Measurements from ENCODE around the gene TSPAN14. TPM values are rescaled to one million over a fixed set of nuclear protein-coding genes. Genes with fewer than 3 reads are reported as not detected.

Gene TSPAN14
- total RNA-seq, 2 donors from 2014 or later: 121 to 123 TPM

DNA sequence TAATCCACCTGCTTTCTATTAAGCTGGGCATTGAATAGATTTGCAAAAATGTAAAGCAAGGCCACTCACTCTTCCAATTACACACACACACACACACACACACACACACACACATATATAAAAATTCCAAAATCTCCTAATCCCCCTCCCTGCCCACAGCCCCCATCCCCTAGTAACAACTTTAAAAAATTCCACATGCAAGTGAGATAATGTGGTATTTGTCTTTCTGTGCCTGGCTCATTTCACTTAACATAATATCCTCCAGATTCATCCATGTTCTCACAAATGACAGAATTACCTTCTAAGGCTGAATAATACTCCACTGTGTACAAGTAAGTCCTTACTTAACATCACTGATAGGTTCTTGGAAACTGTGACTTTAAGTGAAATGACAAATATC, 107.8 kb downstream of the TSPAN14 start:
- TF ChIP-seq, protein P1, sequence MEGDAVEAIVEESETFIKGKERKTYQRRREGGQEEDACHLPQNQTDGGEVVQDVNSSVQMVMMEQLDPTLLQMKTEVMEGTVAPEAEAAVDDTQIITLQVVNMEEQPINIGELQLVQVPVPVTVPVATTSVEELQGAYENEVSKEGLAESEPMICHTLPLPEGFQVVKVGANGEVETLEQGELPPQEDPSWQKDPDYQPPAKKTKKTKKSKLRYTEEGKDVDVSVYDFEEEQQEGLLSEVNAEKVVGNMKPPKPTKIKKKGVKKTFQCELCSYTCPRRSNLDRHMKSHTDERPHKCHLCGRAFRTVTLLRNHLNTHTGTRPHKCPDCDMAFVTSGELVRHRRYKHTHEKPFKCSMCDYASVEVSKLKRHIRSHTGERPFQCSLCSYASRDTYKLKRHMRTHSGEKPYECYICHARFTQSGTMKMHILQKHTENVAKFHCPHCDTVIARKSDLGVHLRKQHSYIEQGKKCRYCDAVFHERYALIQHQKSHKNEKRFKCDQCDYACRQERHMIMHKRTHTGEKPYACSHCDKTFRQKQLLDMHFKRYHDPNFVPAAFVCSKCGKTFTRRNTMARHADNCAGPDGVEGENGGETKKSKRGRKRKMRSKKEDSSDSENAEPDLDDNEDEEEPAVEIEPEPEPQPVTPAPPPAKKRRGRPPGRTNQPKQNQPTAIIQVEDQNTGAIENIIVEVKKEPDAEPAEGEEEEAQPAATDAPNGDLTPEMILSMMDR (conservative IDR thresholded peaks at IDR 0.05): no peak
- H3K36me3 ChIP-seq (ENCODE audit: control insufficient read depth, insufficient read depth, low read length): no peaks in the 10 kb centered on the region
- no peaks in the 10 kb centered on the region for H3K9me3 ChIP-seq (ENCODE audit: control insufficient read depth, low read length)
- no peak overlapping the region for H3K9ac ChIP-seq (ENCODE audit: extremely low read depth, low read length, poor library complexity, severe bottlenecking)
- Mint-ChIP-seq H3K4me1 (no peaks in the 10 kb centered on the region), H3K27me3 (ENCODE audit: insufficient read depth) (peaks cover 2% of the 10 kb centered on the region), H3K36me3 (ENCODE audit: low read depth) (no peaks in the 10 kb centered on the region), H3K27ac (no peak overlapping the region), H3K9me3 (no peaks in the 10 kb centered on the region), H3K4me3 (no peak overlapping the region)
- no peaks in the 10 kb centered on the region for H3K27me3 ChIP-seq (ENCODE audit: control insufficient read depth, insufficient read depth, low read length, poor library complexity, severe bottlenecking)
- no peak overlapping the region for H3K4me3 ChIP-seq (ENCODE audit: low read length)
- DNase-seq: no peak
- H3K4me1 ChIP-seq (ENCODE audit: control insufficient read depth, insufficient read depth, low read length): no peaks in the 10 kb centered on the region
- H3K27ac ChIP-seq (ENCODE audit: low read depth, low read length): no peak overlapping the region

DNA sequence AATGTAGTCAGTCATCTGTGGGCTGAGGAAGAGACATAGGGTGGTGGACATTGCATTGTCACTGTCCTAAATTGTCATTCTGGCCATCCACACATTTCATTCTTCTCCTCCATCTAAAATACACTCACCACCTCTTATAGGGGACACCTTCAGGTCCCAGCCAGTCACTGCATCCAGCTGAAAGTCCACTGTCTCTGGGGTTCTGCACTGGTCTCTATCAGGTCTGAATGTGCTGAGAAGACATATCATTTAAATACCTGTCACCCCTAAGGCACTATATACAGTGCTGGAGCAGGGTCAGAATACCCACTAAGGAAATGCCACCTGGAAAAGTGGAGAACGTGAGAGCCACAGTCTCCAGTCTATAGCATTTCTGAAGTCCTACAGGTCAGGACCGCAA, 113.2 kb downstream of the TSPAN14 start:
- Mint-ChIP-seq H3K4me3 (no peak overlapping the region), H3K27ac (no peak overlapping the region), H3K9me3 (peaks cover 3% of the 10 kb centered on the region), H3K36me3 (ENCODE audit: low read depth) (no peaks in the 10 kb centered on the region), H3K4me1 (no peaks in the 10 kb centered on the region), H3K27me3 (ENCODE audit: insufficient read depth) (no peaks in the 10 kb centered on the region)
- H3K27ac ChIP-seq (ENCODE audit: low read depth, low read length): no peak overlapping the region
- DNase-seq: no peak
- H3K9me3 ChIP-seq (ENCODE audit: control insufficient read depth, low read length): no peaks in the 10 kb centered on the region
- 91 to 92% methylated on average over 1 to 2 of the region's 2 CpGs for WGBS, 2 experiments (ENCODE audit: insufficient coverage in 1 of 2, insufficient read length in 1 of 2)
- H3K4me3 ChIP-seq (ENCODE audit: low read length): no peak overlapping the region
- H3K9ac ChIP-seq (ENCODE audit: extremely low read depth, low read length, poor library complexity, severe bottlenecking): no peak overlapping the region
- no peaks in the 10 kb centered on the region for H3K4me1 ChIP-seq (ENCODE audit: control insufficient read depth, insufficient read depth, low read length)
- H3K27me3 ChIP-seq (ENCODE audit: control insufficient read depth, insufficient read depth, low read length, poor library complexity, severe bottlenecking): no peaks in the 10 kb centered on the region
- H3K36me3 ChIP-seq (ENCODE audit: control insufficient read depth, insufficient read depth, low read length): no peaks in the 10 kb centered on the region
- TF ChIP-seq, protein P1 (conservative IDR thresholded peaks at IDR 0.05): peak; percentile 51

DNA sequence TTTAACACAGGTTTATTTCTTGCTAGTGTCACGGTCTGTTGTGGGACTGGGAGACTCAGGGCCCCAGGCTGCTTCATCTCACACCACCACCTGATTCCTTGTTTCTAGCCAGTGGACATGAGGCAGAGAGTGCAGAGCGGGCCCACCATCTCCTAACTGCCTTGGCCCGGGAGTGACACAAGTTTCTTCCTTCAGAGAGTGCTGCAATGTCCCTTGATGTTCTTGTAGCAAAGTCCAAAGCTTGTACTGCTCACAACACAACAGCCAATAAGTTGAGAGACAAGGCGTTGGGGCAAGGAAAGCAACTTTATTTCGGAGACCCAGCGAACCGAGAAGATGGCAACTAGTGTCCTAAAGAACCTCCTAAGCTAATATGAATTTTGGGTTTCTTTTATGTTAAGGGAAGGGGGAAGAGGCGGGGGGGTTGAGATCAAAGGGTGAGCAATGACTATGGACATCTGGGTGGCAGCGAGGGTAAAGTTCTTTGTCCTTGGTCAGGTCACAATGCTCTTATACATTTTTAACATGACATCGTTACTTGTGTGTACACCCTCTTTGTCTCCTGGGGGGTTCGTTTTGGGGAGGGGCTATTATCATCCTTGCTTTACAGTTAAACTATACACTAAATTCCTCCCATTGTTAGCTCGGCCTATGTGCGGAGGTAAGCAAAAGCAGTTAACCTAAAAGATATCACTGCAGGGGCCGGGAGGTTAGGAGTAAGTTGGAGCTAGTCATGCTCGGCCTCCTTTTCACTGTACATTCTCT, 115.2 kb downstream of the TSPAN14 start:
- DNase-seq: no peak
- no peak overlapping the region for H3K4me3 Mint-ChIP-seq
- Histone ChIP-seq H3K9me3 (ENCODE audit: control insufficient read depth, low read length) (no peaks in the 10 kb centered on the region), H3K9ac (ENCODE audit: extremely low read depth, low read length, poor library complexity, severe bottlenecking) (no peak overlapping the region), H3K27me3 (ENCODE audit: control insufficient read depth, insufficient read depth, low read length, poor library complexity, severe bottlenecking) (no peaks in the 10 kb centered on the region), H3K4me1 (ENCODE audit: control insufficient read depth, insufficient read depth, low read length) (no peaks in the 10 kb centered on the region), H3K36me3 (ENCODE audit: control insufficient read depth, insufficient read depth, low read length) (no peaks in the 10 kb centered on the region), H3K27ac (ENCODE audit: low read depth, low read length) (no peak overlapping the region), H3K4me3 (ENCODE audit: low read length) (no peak overlapping the region)
- no peaks in the 10 kb centered on the region for H3K27me3 Mint-ChIP-seq (ENCODE audit: insufficient read depth)
- no peaks in the 10 kb centered on the region for H3K4me1 Mint-ChIP-seq
- no peak overlapping the region for H3K27ac Mint-ChIP-seq
- no peaks in the 10 kb centered on the region for H3K36me3 Mint-ChIP-seq (ENCODE audit: low read depth)
- TF ChIP-seq, protein P1 (conservative IDR thresholded peaks at IDR 0.05): no peak
- H3K9me3 Mint-ChIP-seq: peaks cover 3% of the 10 kb centered on the region
- WGBS, 2 experiments (ENCODE audit: insufficient coverage in 1 of 2, insufficient read length in 1 of 2): 88 to 94% methylated on average over 6 to 15 of the region's 15 CpGs
